ENCODE results near the gene SART3. TPM values are rescaled to one million over a fixed set of nuclear protein-coding genes. Genes with fewer than 3 reads are reported as not detected.

Gene SART3
- total and polyA plus RNA-seq, 2 of the 13 experiments (the other 11 are each of a cell fraction or from before 2014, with no cell fraction given), result 16.1 to 69.9 TPM

DNA sequence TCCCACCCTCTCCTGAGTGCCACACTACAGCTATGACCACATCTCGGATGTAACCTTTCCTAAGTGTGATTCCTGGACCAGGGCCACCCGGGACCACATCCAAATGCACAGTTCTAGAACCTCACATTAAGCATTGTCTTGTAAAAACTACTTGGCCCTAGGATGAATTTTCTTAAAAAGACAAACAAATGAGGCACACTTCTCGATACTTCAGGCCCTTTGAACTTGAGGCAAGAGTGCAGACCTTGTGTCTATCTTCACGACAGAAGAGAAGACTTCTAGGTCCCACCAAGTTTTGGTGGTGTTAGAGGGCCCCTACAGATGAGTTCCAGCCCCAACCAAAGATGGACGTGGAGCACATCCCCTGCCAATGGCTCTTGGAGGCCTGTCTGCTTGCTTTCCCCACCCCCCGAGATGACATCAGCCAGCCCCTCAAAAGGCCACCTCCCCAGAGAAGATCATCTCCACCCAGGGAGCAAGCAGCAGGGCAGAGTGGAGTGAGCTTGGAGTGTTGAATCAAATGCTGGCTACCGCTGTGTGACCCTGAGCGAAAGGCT, 10.7 kb upstream of the SART3 start:
- ATAC-seq, result no peak; the same call in 2 of the 3 replicates
- TF ChIP-seq KLF11 (CRISPR knock-in tag; IDR thresholded peaks at IDR 0.05) (no peak), HMGA1 (CRISPR knock-in tag; conservative IDR thresholded peaks at IDR 0.05) (no peak), MEIS2 (CRISPR knock-in tag; IDR thresholded peaks at IDR 0.05) (no peak), EZH2 (conservative IDR thresholded peaks at IDR 0.05; ENCODE audit: low read depth, low read length) (no peak), ASH2L (IDR thresholded peaks at IDR 0.05; ENCODE audit: insufficient read length, low read depth, low read length) (no peak), KDM3A (CRISPR knock-in tag; IDR thresholded peaks at IDR 0.05; ENCODE audit: low read depth) (no peak), REL (CRISPR knock-in tag; conservative IDR thresholded peaks at IDR 0.05) (no peak), JUNB (CRISPR knock-in tag; IDR thresholded peaks at IDR 0.05; ENCODE audit: borderline replicate concordance) (no peak)
- TF ChIP-seq, protein P1, sequence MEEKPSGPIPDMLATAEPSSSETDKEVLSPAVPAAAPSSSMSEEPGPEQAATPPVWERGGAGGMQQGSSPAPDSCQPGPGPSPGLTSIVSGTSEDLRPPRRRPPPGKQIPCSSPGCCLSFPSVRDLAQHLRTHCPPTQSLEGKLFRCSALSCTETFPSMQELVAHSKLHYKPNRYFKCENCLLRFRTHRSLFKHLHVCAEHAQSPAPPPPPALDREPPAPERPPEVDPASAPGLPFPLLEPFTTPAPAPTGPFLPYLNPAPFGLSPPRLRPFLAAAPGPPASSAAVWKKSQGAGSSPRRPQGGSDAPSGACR (CRISPR knock-in tag; IDR thresholded peaks at IDR 0.05), result no peak
- TF ChIP-seq, protein P2, sequence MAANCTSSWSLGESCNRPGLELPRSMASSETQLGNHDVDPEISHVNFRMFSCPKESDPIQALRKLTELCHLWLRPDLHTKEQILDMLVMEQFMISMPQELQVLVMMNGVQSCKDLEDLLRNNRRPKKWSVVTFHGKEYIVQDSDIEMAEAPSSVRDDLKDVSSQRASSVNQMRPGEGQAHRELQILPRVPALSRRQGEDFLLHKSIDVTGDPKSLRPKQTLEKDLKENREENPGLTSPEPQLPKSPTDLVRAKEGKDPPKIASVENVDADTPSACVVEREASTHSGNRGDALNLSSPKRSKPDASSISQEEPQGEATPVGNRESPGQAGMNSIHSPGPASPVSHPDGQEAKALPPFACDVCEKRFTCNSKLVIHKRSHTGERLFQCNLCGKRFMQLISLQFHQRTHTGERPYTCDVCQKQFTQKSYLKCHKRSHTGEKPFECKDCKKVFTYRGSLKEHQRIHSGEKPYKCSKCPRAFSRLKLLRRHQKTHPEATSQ (CRISPR knock-in tag; IDR thresholded peaks at IDR 0.05; ENCODE audit: borderline replicate concordance), result no peak
- TF ChIP-seq, protein P3, sequence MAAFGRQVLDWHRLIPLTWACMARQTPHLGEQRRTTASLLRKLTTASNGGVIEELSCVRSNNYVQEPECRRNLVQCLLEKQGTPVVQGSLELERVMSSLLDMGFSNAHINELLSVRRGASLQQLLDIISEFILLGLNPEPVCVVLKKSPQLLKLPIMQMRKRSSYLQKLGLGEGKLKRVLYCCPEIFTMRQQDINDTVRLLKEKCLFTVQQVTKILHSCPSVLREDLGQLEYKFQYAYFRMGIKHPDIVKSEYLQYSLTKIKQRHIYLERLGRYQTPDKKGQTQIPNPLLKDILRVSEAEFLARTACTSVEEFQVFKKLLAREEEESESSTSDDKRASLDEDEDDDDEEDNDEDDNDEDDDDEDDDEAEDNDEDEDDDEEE (CRISPR knock-in tag; IDR thresholded peaks at IDR 0.05), result no peak
- TF ChIP-seq, protein P4, sequence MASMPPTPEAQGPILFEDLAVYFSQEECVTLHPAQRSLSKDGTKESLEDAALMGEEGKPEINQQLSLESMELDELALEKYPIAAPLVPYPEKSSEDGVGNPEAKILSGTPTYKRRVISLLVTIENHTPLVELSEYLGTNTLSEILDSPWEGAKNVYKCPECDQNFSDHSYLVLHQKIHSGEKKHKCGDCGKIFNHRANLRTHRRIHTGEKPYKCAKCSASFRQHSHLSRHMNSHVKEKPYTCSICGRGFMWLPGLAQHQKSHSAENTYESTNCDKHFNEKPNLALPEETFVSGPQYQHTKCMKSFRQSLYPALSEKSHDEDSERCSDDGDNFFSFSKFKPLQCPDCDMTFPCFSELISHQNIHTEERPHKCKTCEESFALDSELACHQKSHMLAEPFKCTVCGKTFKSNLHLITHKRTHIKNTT (CRISPR knock-in tag; IDR thresholded peaks at IDR 0.05), result no peak
- no peak for FAIRE-seq
- Histone ChIP-seq H3K27me3 (ENCODE audit: control insufficient read depth in 1 of 2, insufficient read depth in 2 of 2, low read length in 2 of 2) (no peaks in the 10 kb centered on the region; a peak in 1 of 5 replicates), H3K36me3 (replicated peaks in 1 of 2; ENCODE audit: control insufficient read depth in 1 of 2, insufficient read depth in 2 of 2, low read length in 2 of 2) (peaks cover 11 to 29% of the 10 kb centered on the region in 2 experiments; a peak in 4 of 5 replicates), H3K4me1 (ENCODE audit: insufficient read depth, low read length) (no peaks in the 10 kb centered on the region), H3K4me2 (ENCODE audit: low read depth, low read length) (no peak overlapping the region), H3K4me3 (replicated peaks in 1 of 3; ENCODE audit: insufficient read depth in 1 of 3, low read depth in 2 of 3, low read length in 3 of 3) (no peak overlapping the region), H3K79me2 (ENCODE audit: insufficient read depth, low read length) (no peaks in the 10 kb centered on the region), H4K20me1 (ENCODE audit: insufficient read depth, low read length) (no peaks in the 10 kb centered on the region), H2AFZ (ENCODE audit: low read length) (no peak overlapping the region), H3K27ac (ENCODE audit: extremely low read length, insufficient read depth, low read length) (no peak overlapping the region), H3K9me3 (ENCODE audit: low read length) (no peaks in the 10 kb centered on the region), H3K9ac (ENCODE audit: insufficient read depth, low read depth, low read length) (no peak overlapping the region)
- ChIA-PET POLR2A (no interaction called here), CTCF (ENCODE audit: low intra/inter-chr PET ratio, low total read pairs) (no interaction called here)
- 47% methylated on average over 6 of the region's 8 CpGs for WGBS (ENCODE audit: low lambda C conversion rate)
- intact Hi-C loops (cut with micrococcal nuclease; ENCODE audit: unreplicated experiment), result no loop called here
- no TSS peak for BruUV-seq (replicated peaks)
- no peak for DNase-seq (ENCODE audit: low spot score)
- in situ Hi-C loops (cut with HindIII; ENCODE audit: extremely low pct_ligation_motif_present, low pct_unique_long_range_greater_than_20kb), result no loop called here

All from HepG2 (cell line).